Medulla oblongata (tissue), 1 donor: Measurements from ENCODE around the gene MITF.
A peak's percentile ranks its signal among the peaks of the same experiment; 100 is the strongest.

Experiments used
- DNase-seq: peaks from one replicate; pipeline ENCODE4 v3.0.0-alpha.2; 2015; ENCODE audit errors: extremely low spot score

The MITF gene

DNA sequence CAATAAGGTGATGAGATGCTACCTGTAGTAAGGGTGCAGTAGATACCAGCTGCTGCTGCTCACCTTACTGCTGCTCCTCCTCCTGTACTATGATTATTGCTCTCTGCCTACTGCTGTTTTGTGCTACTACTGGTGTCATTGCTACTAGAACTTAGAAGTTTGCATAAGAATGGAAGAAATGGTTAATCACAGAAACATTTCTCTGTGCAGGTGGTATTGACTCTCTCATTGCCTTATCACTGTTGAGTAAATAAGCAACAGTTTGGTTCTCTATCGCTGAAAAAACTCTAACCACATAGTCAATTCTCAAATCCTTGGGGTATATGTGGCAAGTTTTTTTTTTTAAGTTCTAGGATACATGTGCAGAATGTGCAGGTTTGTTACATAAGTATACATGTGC, 16.5 kb downstream of the MITF start:
- DNase-seq: no peak

DNA sequence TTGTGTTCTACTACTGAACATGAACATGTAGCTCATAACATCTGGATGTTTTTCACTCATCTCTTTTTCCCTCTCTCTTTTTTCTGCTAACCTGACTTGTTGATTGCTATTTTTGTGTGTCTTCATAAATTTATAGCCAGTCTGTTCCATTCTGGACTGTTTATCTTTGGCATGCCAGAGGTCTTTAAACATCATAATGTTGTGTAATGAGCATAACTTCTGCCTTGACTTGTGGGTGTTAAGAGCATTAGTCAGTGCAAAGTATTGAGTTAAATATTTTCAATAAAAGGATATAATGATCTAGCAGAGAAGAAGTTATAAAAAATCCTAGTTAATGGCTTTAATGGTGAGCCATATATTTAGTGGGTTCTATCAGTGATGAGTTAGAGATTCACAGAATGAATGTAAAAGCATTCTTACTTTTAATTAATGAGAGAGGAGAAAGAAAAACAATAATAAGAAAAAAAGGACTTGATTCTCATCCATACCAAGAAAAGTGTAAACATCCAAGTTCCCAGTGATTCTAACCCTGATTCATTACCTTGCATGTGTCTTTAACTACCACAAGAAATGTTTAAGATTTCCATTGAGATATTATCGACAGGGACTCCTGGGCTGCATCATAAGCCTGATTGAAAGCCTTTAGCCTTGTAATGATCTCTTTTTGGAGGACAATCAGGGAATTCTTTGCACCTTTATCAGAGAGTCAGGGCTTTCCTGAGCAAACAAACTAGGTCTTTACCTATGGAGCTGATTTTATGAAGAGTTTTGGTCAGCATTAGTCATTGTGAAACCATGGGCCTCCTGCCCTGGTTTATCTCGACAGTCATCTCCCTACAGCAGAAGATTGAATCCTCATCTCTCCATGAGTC, 22.9 kb downstream of the MITF start:
- no peak for DNase-seq

GRCh38 chr3:69762768-69763229, 23.5 kb downstream of the MITF start:
- DNase-seq: no peak

GRCh38 chr3:69763458-69763857, 24.2 kb downstream of the MITF start:
- DNase-seq: no peak

DNA sequence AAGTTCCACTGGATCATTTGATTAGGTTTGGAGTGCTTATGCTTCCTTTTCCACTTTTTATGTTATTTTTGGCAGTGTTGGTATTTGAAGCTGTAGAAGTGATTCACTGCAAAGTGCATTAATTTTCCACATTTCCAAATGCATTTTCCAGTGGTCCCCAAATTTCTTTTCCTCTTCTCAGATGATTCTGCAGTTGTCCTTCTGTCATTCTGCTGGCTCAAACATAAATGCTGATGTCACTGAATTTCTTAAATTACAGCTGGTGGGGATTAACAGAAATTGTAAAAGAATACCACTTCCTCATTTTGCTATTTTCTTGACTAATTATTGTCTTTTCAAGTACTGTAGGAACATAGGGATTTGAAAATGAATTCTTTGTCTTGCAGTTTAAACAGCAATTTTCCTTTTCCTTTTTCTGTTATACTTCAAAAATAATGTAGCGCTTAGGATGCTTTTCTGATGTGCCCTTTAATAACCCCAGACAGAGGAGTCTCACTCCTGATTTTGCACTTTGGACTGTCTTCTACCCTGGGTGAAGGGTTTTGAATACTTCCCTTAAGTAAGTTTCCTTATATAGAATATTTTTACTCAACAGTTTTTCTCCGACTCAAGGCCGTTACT, 25.0 kb downstream of the MITF start:
- DNase-seq: peak; percentile 33

DNA sequence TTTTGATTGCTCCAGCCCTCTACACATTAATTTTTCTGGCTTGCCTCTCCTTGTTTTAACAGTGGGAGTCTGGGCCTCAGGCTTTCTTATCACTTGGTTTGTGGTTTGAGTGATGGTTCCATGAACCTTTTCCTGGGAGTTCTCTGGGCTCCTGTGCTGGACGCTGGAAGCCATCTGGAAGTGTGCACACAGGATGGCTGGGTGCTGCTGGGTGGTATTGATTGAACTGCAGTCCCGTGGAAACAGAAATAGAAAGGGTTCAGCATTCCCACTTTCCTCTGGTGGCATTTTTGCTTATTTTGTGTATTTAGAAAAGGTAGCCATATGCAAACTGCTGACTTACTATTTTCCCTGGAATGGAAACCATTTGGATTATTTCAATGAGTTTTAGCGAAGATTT, 25.6 kb downstream of the MITF start:
- peak; percentile 35 for DNase-seq

- no peak for DNase-seq
Observed at GRCh38 chr3:69766638-69767037, 27.4 kb downstream of the MITF start.

- DNase-seq: peak; percentile 90
Observed at GRCh38 chr3:69767571-69767970, 28.3 kb downstream of the MITF start.

DNA sequence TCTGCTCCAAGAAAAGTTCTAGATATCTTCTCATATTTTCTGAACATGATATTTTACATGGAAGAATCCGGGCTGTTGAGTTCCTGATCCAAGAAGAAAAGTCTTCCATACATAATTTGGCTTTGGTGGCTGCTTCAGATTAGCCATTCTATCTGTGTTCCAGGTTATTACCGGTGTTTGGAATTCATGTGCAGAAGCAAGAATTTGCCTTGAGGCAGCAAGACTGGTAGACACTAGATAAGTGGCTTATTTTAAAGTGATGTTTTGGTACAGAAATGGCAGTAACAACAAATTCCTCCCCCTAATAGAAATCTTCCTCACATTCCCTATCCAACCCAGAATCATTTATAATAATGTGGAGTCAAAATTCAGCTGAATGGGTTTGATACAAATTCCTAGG, 29.2 kb downstream of the MITF start:
- DNase-seq: no peak

DNA sequence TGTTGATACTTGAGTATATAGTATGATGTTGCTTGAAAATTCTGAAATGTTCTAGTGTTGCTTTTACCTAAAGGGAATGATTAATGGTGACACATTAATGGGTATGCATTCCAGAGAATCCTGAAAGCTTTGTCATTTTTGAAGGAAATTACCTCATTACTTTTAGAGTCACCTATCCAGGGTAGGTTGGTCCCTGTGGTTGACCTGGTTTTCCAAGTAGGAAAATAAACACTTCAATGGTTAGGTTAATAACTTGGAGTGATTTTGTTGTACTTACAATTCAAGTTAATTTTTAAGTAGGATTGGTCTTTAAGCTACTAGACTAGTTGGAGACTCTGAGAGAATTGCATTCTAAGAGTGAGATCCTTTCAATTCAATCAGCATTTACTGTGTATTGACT, 31.0 kb downstream of the MITF start:
- no peak for DNase-seq

DNA sequence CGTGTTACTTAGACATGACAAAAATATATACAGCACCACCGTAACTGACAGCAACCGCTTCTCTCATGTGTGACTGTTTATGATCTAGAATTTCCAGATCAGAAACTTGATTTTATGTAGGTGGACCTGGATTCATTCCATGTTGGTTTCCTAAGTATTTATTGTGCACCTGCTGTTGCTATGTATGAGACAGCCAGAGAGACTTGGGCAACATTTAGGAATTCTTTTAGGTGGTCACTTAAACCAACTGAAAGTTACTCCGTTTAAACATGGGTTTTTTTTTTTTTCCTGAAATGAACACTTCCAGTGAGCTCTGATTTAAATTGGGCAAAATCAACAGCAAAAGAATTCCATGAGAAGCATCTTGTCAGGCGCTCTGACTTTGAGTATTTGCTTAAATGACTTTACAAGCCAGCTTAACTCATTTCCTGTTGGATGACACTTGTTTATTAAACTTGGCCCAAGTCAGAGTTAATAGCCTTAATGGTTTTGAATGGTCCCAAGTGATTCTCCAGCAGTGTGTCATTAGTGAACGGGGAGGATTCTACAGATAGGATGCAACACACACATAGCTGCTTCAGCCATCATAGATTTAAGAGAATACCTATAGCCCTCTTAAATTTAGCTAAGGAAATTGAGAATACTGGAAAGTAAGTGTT, 31.8 kb downstream of the MITF start:
- no peak for DNase-seq

DNA sequence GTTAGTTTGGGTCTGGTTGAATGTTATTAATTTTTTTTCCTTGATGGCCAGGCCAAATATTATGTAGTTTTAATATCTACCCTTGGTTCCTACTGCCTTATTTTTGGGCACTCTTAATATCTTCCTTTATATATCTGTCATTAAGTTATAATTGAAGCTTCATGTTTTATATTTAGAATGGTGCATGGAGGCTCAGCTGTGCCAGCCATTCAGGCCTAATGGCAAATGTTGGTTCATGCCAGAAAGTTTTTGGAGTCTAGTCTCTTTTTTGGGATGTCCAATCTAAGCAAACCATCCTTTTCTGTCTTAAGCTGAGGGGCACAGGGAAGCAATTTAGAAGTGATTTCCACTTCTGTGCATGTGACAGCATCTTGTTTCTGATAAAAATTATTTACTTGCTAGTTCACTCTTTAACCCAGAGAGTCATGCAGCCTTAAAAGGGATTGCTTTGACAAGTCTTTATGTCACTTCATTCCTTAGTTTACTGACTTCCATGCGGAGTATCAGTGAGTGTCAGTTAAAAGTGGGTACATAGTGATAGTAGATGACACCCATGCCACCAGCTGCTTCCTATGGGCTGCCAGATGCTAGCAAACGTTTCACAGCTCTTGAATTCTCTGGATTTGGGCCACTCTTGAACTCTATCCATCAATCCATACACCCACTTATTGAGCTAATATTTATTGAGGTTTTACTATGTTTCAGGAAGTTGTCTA, 33.0 kb downstream of the MITF start:
- no peak for DNase-seq

DNA sequence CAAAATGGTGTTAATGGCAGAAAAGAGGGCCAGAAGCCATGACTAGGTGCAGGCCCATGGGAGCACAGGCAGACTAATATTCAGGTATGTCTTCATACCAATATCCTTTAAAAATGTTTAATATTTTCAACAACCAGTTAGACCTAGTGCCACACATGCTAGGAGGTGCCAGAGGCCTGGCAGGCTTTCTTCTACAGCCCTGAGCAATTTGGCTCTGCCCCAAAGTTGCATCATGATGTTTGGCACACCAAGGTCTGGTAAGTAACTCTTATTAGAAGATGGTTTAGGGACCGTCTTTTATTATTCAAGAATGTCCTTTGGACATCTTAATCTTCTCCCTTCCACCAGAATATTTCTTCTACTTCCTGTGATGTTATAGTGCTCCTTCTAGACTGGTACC, 34.8 kb downstream of the MITF start:
- DNase-seq: peak; percentile 54

GRCh38 chr3:69775751-69776150, 36.5 kb downstream of the MITF start:
- DNase-seq: no peak

DNA sequence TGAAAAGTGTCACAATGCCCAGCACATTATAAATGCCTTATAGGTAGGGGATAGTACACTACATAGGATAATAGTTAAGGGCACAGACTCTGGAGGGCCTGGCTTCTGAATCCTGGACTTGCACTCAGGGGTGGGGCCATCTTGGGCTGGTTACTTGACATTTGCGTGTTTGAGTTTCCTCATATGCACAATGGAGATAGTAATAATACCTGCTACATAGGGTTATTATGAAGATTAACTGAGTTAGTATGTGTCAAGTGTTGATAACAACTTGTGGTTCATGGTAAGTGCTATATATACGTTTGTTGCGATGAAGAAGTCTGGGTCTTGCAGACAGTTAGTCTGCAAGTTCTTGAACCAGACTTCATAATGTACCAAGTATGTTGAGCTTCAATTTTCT, 37.0 kb downstream of the MITF start:
- DNase-seq: no peak

DNA sequence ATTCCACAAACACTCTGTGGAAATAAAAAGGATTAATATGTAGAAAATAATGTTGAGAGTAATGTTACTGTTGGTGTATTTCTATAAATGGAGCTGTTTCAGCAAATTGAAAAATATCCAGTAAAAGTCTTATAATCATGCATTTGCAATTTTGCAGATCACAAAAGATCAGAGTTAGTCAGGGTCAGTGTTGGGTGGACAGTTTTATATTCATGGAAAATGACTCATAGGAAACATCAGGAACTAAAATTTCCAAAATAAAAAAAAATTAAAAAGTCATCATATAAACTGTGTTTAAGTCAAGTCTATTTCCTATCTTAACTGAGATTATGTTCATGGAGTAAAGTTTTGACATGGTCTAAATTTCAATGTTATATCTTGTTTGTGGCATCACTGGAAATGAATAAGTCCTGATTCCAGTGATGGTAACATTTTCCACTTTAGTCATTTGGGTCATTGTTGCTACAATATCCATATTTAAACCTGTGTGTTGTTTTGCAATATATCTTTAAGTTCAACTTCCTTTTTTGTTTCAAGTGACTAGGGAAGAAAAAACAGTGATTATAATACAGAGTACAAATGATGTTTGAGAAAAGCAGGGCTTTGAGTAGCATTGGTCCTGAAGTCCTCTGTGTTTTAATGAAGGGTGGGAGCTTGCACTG, 37.8 kb downstream of the MITF start:
- no peak for DNase-seq

DNA sequence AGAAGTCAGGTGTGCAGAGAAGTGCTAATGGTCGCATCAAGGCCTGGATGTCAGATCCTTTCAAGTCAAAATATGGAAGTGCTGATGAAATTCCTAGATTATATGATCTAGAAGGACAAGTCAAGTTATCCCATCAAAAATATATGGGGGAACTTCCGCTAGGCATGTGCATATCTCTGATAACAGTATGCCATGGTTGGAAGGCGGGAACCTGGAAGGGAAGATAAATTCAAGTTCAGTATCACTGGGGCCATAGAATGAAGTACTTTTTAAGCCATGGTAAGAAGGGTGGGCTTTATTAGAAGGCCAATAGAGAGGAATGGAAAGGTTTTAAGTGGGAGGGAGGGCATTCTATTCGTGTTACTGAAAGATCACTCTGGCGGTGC, 38.3 kb downstream of the MITF start:
- DNase-seq: no peak

GRCh38 chr3:69781593-69781992, 42.3 kb downstream of the MITF start:
- DNase-seq: no peak

DNA sequence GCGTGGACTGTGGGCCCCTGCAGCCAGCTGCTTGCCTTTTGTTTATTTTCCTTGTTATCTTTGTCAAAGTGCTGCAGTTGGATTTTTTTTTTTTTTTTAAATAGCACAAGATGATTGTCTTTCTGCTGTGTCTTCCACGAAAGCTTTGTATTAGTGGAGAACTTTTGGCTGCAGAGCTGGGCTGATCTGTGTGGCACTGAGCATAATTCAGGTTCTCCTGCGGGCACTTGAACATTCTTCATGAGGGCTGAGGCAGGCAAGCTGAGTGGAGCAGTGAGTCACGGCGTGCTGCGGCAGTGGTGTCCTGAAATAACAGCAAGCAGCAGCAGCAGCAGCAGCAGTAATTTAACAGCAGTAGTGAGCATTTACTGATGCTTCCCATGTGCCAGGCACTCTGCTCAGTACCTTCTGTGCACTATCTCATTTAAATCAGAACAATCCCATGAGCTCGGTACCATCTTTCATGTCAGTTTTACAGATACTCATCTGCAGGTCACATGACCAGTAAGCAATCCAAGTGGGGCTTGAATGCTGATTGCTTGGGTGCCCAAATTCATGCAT, 45.8 kb downstream of the MITF start:
- peak; percentile 50 for DNase-seq

DNA sequence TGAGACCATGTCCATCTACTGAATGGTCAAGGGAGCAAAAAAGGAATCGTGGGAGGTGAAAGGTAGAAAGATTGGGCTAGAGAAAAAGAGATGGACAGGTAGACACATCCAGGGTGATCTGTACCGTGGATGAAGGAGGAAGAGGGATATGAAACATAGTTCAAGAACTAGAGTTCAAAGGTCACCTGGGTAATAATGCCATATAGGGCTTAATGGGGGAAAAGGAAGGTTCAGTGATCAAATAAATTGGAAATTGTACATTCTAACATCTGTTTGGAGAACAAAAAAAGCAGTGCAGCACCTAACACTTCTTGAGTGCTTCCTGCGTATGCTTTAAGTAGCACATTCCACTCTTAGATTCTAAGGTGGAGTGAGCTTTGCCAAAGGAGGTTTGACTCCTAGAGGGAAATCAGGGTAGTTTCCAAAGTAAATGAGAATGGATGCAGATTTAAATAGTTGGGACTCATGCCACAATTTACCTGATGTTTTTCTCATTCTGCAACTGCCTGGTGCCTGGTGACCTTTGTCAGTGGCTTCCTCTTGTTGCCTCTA, 46.6 kb downstream of the MITF start:
- no peak for DNase-seq

DNA sequence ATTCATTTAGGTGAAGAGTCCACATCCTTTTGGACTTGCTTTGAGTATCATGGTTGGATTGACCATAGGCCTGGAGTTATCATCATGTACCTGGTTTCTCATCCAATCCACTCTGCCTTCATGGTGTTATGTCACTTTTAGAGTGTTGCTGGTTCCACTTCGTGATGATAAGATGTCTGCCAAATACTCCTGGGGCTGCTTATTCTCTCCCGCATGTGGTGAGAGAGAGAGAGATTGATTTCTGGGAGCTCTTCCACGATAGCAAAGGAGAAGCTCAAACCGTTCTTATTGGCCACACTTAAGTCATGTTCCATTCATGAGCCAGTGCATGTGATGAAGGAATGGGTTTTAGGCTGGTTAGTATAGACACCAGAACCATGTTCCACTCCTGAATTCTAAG, 47.6 kb downstream of the MITF start:
- DNase-seq: no peak
